IMR-90 (cell line): ENCODE results near the gene OXA1L. TPM values are rescaled to one million over a fixed set of nuclear protein-coding genes. Genes with fewer than 3 reads are reported as not detected.

Source experiments
- ATAC-seq: fragments of 200-7000 bp; cut with Tn5 transposase; 2 replicates; pipeline ENCODE4 v1.9.1; 2020; ENCODE audit warnings: low read depth, mild to moderate bottlenecking, moderate library complexity
- BruUV-seq: library from RNA; stranded (reverse); fragments of 400-500 nt; replicated peaks from 2 replicates; lab custom pipeline; 2021; lab: Mats Ljungman, UMichigan
- CTCF ChIA-PET: fragments of 300-600 bp; formaldehyde crosslinking; extraction: SDS; loops from one replicate; lab custom pipeline; 2021; ENCODE audit warnings: antibody characterized with exemption; lab: Yijun Ruan, JAX
- POLR2A ChIA-PET: fragments of 300-600 bp; sonication (Branson Sonifier 250); formaldehyde crosslinking; loops from one replicate; lab custom pipeline; 2022; ENCODE audit warnings: antibody characterized with exemption; ENCODE audit not compliant: unreplicated experiment; lab: Charles Lee
- DNase-seq: peaks from one replicate; pipeline ENCODE4 v3.0.0; 2013
- H2AFZ ChIP-seq: replicated peaks from 2 replicates; pipeline ENCODE3; 2013; ENCODE audit warnings: low read length, mild to moderate bottlenecking; ENCODE audit not compliant: poor library complexity
- H2AK5ac ChIP-seq: 2 replicates; pipeline ENCODE4 v1.6.1; 2013; ENCODE audit warnings: low read depth, low read length, inconsistent platforms
- H2AK9ac ChIP-seq: replicated peaks from 2 replicates; pipeline ENCODE3; 2013; ENCODE audit warnings: mild to moderate bottlenecking, low read depth, low read length, moderate library complexity; ENCODE audit not compliant: poor library complexity
- H2BK120ac ChIP-seq: 2 replicates; pipeline ENCODE4 v1.6.1; 2013; ENCODE audit warnings: low read depth, low read length, inconsistent platforms
- H2BK15ac ChIP-seq: 3 replicates; pipeline ENCODE4 v1.6.1; 2013; ENCODE audit warnings: low read depth, low read length, inconsistent platforms
- H2BK20ac ChIP-seq: 2 replicates; pipeline ENCODE4 v1.6.1; 2013; ENCODE audit warnings: low read depth, mild to moderate bottlenecking, inconsistent platforms, low read length, moderate library complexity
- H2BK5ac ChIP-seq: 2 replicates; pipeline ENCODE4 v1.6.1; 2013; ENCODE audit warnings: mild to moderate bottlenecking, low read depth, low read length, inconsistent platforms; ENCODE audit not compliant: poor library complexity, severe bottlenecking
- H3K14ac ChIP-seq: replicated peaks from 2 replicates; pipeline ENCODE4 v1.6.1; 2013; ENCODE audit warnings: low read depth, low read length, inconsistent platforms
- H3K18ac ChIP-seq: 2 replicates; pipeline ENCODE4 v1.6.1; 2013; ENCODE audit warnings: low read depth, low read length, control low read depth
- H3K23ac ChIP-seq: 2 replicates; pipeline ENCODE4 v1.6.1; 2013; ENCODE audit warnings: low read depth, low read length, inconsistent platforms
- H3K27ac ChIP-seq: 2 replicates; pipeline ENCODE4 v1.5.1; 2013; ENCODE audit warnings: mild to moderate bottlenecking, control low read depth, low read length; ENCODE audit not compliant: insufficient read depth
- H3K27me3 ChIP-seq: 2 replicates; pipeline ENCODE4 v1.6.1; 2013; ENCODE audit warnings: low read length; ENCODE audit not compliant: control insufficient read depth, insufficient read depth
- H3K36me3 ChIP-seq: 2 replicates; pipeline ENCODE4 v1.6.1; 2013; ENCODE audit warnings: low read length, mixed read lengths; ENCODE audit not compliant: control insufficient read depth, insufficient read depth
- H3K4ac ChIP-seq: 2 replicates; pipeline ENCODE4 v1.6.1; 2013; ENCODE audit warnings: low read depth, low read length, inconsistent platforms
- H3K4me1 ChIP-seq: 2 replicates; pipeline ENCODE4 v1.6.1; 2013; ENCODE audit warnings: low read length, mixed read lengths; ENCODE audit not compliant: control insufficient read depth, insufficient read depth
- H3K4me2 ChIP-seq: 2 replicates; pipeline ENCODE4 v1.6.1; 2013; ENCODE audit warnings: low read depth, mild to moderate bottlenecking, control low read depth, low read length, moderate library complexity
- H3K4me3 ChIP-seq: 2 replicates; pipeline ENCODE4 v1.5.1; 2013; ENCODE audit warnings: low read depth, mild to moderate bottlenecking, control low read depth, low read length, moderate library complexity; ENCODE audit not compliant: insufficient read depth
- H3K56ac ChIP-seq: 2 replicates; pipeline ENCODE4 v1.6.1; 2013; ENCODE audit warnings: low read length, inconsistent platforms; ENCODE audit not compliant: insufficient read depth; ENCODE audit errors: extremely low read depth
- H3K79me1 ChIP-seq, 2 experiments: 2 replicates each; pipeline ENCODE4 v1.6.1; 2013; ENCODE audit warnings: low read length in 2 of 2, inconsistent platforms in 1 of 2, low read depth in 1 of 2
- H3K9ac ChIP-seq: 2 replicates; pipeline ENCODE4 v1.6.1; 2013; ENCODE audit warnings: low read depth, low read length, control low read depth
- H3K9me1 ChIP-seq: 2 replicates; pipeline ENCODE4 v1.6.1; 2013; ENCODE audit warnings: low read length, inconsistent platforms; ENCODE audit not compliant: insufficient read depth
- H3K9me3 ChIP-seq: 2 replicates; pipeline ENCODE4 v1.6.1; 2013; ENCODE audit warnings: low read length; ENCODE audit not compliant: control insufficient read depth, insufficient read depth
- H4K20me1 ChIP-seq: 2 replicates; pipeline ENCODE4 v1.6.1; 2013; ENCODE audit warnings: low read length, inconsistent platforms; ENCODE audit not compliant: insufficient read depth
- H4K5ac ChIP-seq: 2 replicates; pipeline ENCODE4 v1.6.1; 2013; ENCODE audit warnings: mild to moderate bottlenecking, low read depth, low read length, control low read depth
- H4K8ac ChIP-seq, 2 experiments: 2 replicates each; pipeline ENCODE4 v1.6.1; 2013; ENCODE audit warnings: low read depth in 2 of 2, low read length in 2 of 2, control low read depth in 1 of 2, inconsistent platforms in 1 of 2
- H4K91ac ChIP-seq: 2 replicates; pipeline ENCODE4 v1.6.1; 2013; ENCODE audit warnings: low read depth, low read length, inconsistent platforms; ENCODE audit not compliant: insufficient read depth
- CEBPB ChIP-seq: IDR thresholded peaks from 2 replicates; pipeline ENCODE4 v1.6.1; 2012; ENCODE audit warnings: low read depth, low read length, improper control_type of control experiment
- MAFK ChIP-seq: IDR thresholded peaks from 2 replicates; pipeline ENCODE4 v1.6.1; 2012; ENCODE audit warnings: low read depth, low read length, improper control_type of control experiment
- MAZ ChIP-seq: IDR thresholded peaks from 2 replicates; pipeline ENCODE4 v1.6.1; 2012; ENCODE audit warnings: low read depth, mild to moderate bottlenecking, low read length, improper control_type of control experiment, moderate library complexity, borderline replicate concordance
- WGBS, 2 experiments: methylation state at CpG; one replicate each; pipeline versions ENCODE4 v1.1.5 to v1.1.7; 2013; ENCODE audit warnings: missing lambda C conversion rate in 2 of 2; ENCODE audit not compliant: insufficient read length in 1 of 2; ENCODE audit errors: extremely low coverage in 2 of 2; 5-methylcytosine and 5-hydroxymethylcytosine counted together
- dilution Hi-C: fragments of 300-500 bp; cut with HindIII; formaldehyde crosslinking; loops from one replicate; pipeline ENCODE4 v1.14.3; 2018; ENCODE audit warnings: low sequenced_read_pairs; ENCODE audit not compliant: unreplicated experiment
- in situ Hi-C: fragments of 300-500 bp; cut with MboI; formaldehyde crosslinking; loops from 3 replicates; pipeline ENCODE4 v1.14.3; 2019; ENCODE audit warnings: low sequenced_read_pairs, inconsistent platforms, mixed read lengths
- intact Hi-C: fragments of 100-400 bp; cut with micrococcal nuclease; formaldehyde crosslinking; loops from 2 replicates; pipeline ENCODE4 v1.10.0; 2022
- polyA plus RNA-seq, 3 experiments: library from polyadenylated mRNA; depleted of rRNA; stranded (reverse); fragments of >200 nt; gene quantifications; 2 replicates each; pipeline ENCODE4 v1.2.3, GENCODE V29; 2012; ENCODE audit warnings: low replicate concordance in 1 of 3
- total RNA-seq: library from RNA; depleted of rRNA; stranded (reverse); fragments of >200 nt; gene quantifications from 2 replicates; pipeline ENCODE4 v1.2.3, GENCODE V29; 2012
- TF ChIP-seq, protein P1 (sequence below): fragments of 150-350 bp; IDR thresholded peaks from 2 replicates; pipeline ENCODE4 v1.6.1; 2016; ENCODE audit warnings: low read depth, mild to moderate bottlenecking, low read length, moderate library complexity, borderline replicate concordance
- TF ChIP-seq, protein P2 (sequence below): conservative IDR thresholded peaks from 2 replicates; pipeline ENCODE4 v1.5.1; 2012; ENCODE audit warnings: mild to moderate bottlenecking, low read depth, low read length, improper control_type of control experiment

The OXA1L gene
- total and polyA plus RNA-seq, 2 of the 4 experiments (the other 2 are of a cell fraction), result 47.3 to 113 TPM

DNA sequence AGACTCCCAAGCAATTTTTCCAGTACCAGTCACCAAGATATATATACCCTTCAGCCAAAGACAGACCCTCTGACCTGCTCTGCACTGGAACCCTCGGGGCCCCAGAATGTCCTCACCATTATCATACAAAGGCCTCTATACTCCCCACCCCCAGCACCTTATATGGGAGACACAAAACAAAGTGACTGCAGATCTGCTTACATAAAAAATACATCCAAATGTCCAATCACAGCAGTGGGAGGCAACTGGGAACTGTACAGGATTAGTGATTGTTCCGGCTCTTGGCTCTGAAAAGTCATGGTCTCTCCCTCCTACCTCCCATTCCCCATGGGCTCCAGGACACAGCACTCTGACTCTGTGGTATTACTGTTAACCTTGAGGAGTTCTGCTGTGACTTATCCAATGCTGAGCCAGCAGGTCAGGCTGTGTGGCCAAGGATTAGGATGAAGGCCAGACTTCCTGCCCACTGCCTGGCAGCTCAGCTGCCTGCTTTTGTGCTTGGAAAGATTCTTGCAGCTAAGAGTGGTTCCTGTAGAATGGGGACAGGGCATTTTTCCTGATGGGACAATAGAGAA lies 13.7 kb downstream of the OXA1L start:
- Histone ChIP-seq H3K23ac (0 out of 2 replicates have a peak overlapping the region, but pooled peaks have one; percentile 46), H2BK120ac (peak overlapping the region; percentile 55; the same call in 1 of the 2 replicates), H3K27me3 (no peaks in the 10 kb centered on the region), H3K18ac (peak overlapping the region; percentile 76; the same call in 1 of the 2 replicates), H4K20me1 (no peaks in the 10 kb centered on the region), H3K36me3 (peaks cover 3% of the 10 kb centered on the region), H3K27ac (no peak overlapping the region), H4K91ac (peak overlapping the region; percentile 61; the same call in 1 of the 2 replicates), H3K9me3 (no peaks in the 10 kb centered on the region), H3K9ac (no peak overlapping the region), H3K4me2 (no peak overlapping the region; the same call in 1 of the 2 replicates), H2BK5ac (peak overlapping the region; percentile 48), H3K79me1 (no peaks in the 10 kb centered on the region), H3K56ac (no peak overlapping the region), H3K14ac (0 out of 2 replicates have a peak overlapping the region, but pooled peaks have one; percentile 4), H3K9me1 (no peaks in the 10 kb centered on the region), H3K4ac (no peak overlapping the region), H2BK20ac (no peak overlapping the region), H4K8ac (peak overlapping the region in 1 of 2 experiments; percentile 54; a peak in 2 of 4 replicates), H3K4me1 (peaks cover 12% of the 10 kb centered on the region), H2AK5ac (no peak overlapping the region), H2AFZ (peak overlapping the region; percentile 85), H3K4me3 (no peak overlapping the region), H2AK9ac (peak overlapping the region; percentile 10), H4K5ac (peak overlapping the region; percentile 81; the same call in 1 of the 2 replicates), H2BK15ac (no peak overlapping the region)
- TF ChIP-seq, protein P1, sequence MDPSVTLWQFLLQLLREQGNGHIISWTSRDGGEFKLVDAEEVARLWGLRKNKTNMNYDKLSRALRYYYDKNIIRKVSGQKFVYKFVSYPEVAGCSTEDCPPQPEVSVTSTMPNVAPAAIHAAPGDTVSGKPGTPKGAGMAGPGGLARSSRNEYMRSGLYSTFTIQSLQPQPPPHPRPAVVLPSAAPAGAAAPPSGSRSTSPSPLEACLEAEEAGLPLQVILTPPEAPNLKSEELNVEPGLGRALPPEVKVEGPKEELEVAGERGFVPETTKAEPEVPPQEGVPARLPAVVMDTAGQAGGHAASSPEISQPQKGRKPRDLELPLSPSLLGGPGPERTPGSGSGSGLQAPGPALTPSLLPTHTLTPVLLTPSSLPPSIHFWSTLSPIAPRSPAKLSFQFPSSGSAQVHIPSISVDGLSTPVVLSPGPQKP, result no peak
- TF ChIP-seq, protein P2, sequence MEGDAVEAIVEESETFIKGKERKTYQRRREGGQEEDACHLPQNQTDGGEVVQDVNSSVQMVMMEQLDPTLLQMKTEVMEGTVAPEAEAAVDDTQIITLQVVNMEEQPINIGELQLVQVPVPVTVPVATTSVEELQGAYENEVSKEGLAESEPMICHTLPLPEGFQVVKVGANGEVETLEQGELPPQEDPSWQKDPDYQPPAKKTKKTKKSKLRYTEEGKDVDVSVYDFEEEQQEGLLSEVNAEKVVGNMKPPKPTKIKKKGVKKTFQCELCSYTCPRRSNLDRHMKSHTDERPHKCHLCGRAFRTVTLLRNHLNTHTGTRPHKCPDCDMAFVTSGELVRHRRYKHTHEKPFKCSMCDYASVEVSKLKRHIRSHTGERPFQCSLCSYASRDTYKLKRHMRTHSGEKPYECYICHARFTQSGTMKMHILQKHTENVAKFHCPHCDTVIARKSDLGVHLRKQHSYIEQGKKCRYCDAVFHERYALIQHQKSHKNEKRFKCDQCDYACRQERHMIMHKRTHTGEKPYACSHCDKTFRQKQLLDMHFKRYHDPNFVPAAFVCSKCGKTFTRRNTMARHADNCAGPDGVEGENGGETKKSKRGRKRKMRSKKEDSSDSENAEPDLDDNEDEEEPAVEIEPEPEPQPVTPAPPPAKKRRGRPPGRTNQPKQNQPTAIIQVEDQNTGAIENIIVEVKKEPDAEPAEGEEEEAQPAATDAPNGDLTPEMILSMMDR, result no peak
- TF ChIP-seq MAFK, result 0 out of 2 replicates have a peak, but pooled peaks have one; percentile 12
- no peak for TF ChIP-seq MAZ
- TF ChIP-seq CEBPB, result no peak
- BruUV-seq, result no TSS peak
- in situ Hi-C loops (no loop called here), dilution Hi-C loops (no loop called here), intact Hi-C loops (loop anchor here (5.0 kb wide), 1 partner anchor 37 kb away; the partner anchor contains the start of gene SLC7A7)
- ATAC-seq (peak; percentile 73), DNase-seq (peak; percentile 35)
- WGBS, 2 experiments, result 14% methylated on average over 1 of the region's 2 CpGs; no CpG with 5 or more reads in 1 of the 2 experiments
- ChIA-PET CTCF (interaction anchor here (0.8 to 1.3 kb wide), 2 partner anchors 33 to 210 kb away, joined by 3 to 5 read pairs; no protein-coding TSS in a partner anchor), POLR2A (no interaction called here)
